OCI-LY7 (cell line): ENCODE data around the gene ZMYND8. TPM values are rescaled to one million over a fixed set of nuclear protein-coding genes. Genes with fewer than 3 reads are reported as not detected.

Source experiments
- BruUV-seq: library from RNA; stranded (reverse); fragments of 400-500 nt; replicated peaks from 2 replicates; lab custom pipeline; 2021; lab: Mats Ljungman, UMichigan
- CTCF ChIA-PET: fragments of 300-600 bp; sonication (Branson Sonifier 250); formaldehyde crosslinking; loops from one replicate; lab custom pipeline; 2022; ENCODE audit warnings: antibody characterized with exemption; ENCODE audit not compliant: unreplicated experiment; lab: Charles Lee
- POLR2A ChIA-PET: fragments of 300-600 bp; sonication (Branson Sonifier 250); formaldehyde crosslinking; loops from one replicate; lab custom pipeline; 2022; ENCODE audit warnings: antibody characterized with exemption; lab: Charles Lee
- DNase-seq: peaks from one replicate; pipeline ENCODE4 v3.0.0-alpha.2; 2015; ENCODE audit warnings: low spot score
- H2AFZ ChIP-seq: fragments of 200-600 bp; sonication (generic), shearing (Covaris generic); 2 replicates; pipeline ENCODE4 v1.6.1; 2014; ENCODE audit warnings: mild to moderate bottlenecking, antibody characterized with exemption, low read length, moderate library complexity
- H3K27ac ChIP-seq: fragments of 200-600 bp; sonication (generic); 2 replicates; pipeline ENCODE4 v1.5.1; 2014; ENCODE audit warnings: mixed run types, low read depth, mild to moderate bottlenecking, moderate library complexity, low read length, inconsistent platforms; ENCODE audit not compliant: poor library complexity, severe bottlenecking
- H3K36me3 ChIP-seq: fragments of 200-600 bp; sonication (generic); 2 replicates; pipeline ENCODE4 v1.6.1; 2014; ENCODE audit warnings: mild to moderate bottlenecking, antibody characterized with exemption, low read length, moderate library complexity, mixed read lengths; ENCODE audit not compliant: insufficient read depth
- H3K4me1 ChIP-seq: fragments of 200-600 bp; sonication (generic); 2 replicates; pipeline ENCODE4 v1.5.1; 2014; ENCODE audit warnings: mild to moderate bottlenecking, low read length; ENCODE audit not compliant: insufficient read depth, poor library complexity, severe bottlenecking
- H3K4me2 ChIP-seq: fragments of 200-600 bp; sonication (generic); 2 replicates; pipeline ENCODE4 v1.6.1; 2014; ENCODE audit warnings: mild to moderate bottlenecking, low read length
- H3K4me3 ChIP-seq: fragments of 200-600 bp; sonication (generic); 2 replicates; pipeline ENCODE4 v1.5.1; 2014; ENCODE audit warnings: mild to moderate bottlenecking, low read depth, low read length; ENCODE audit not compliant: poor library complexity, severe bottlenecking
- H3K79me2 ChIP-seq: fragments of 200-600 bp; sonication (generic); 2 replicates; pipeline ENCODE4 v1.6.1; 2016; ENCODE audit warnings: low read depth, mild to moderate bottlenecking, low read length, moderate library complexity, mixed read lengths; ENCODE audit not compliant: insufficient read depth
- H3K9me2 ChIP-seq: fragments of 200-600 bp; sonication (generic); 2 replicates; pipeline ENCODE4 v1.6.1; 2016; ENCODE audit warnings: mild to moderate bottlenecking, low read length, mixed read lengths; ENCODE audit not compliant: insufficient read depth
- H3K9me3 ChIP-seq: fragments of 200-600 bp; sonication (generic); 2 replicates; pipeline ENCODE4 v1.6.1; 2014; ENCODE audit warnings: mild to moderate bottlenecking, mixed run types, low read length, mixed read lengths
- H4K20me1 ChIP-seq: fragments of 200-600 bp; sonication (generic); 2 replicates; pipeline ENCODE4 v1.6.1; 2014; ENCODE audit warnings: mild to moderate bottlenecking, antibody characterized with exemption, low read length, moderate library complexity, mixed read lengths; ENCODE audit not compliant: insufficient read depth
- CTCF ChIP-seq: fragments of 200-600 bp; sonication (generic); conservative IDR thresholded peaks from 2 replicates; pipeline ENCODE4 v1.5.1; 2014; ENCODE audit warnings: mild to moderate bottlenecking, antibody characterized with exemption, low read length, moderate library complexity, mixed read lengths
- EZH2phosphoT487 ChIP-seq: fragments of 200-600 bp; sonication (generic); IDR thresholded peaks from 2 replicates; pipeline ENCODE4 v1.6.1; 2018; ENCODE audit warnings: low read depth, borderline replicate concordance, mild to moderate bottlenecking, mixed run types, antibody characterized with exemption, low read length, moderate library complexity, mixed read lengths
- intact Hi-C: fragments of 100-400 bp; cut with micrococcal nuclease; formaldehyde crosslinking; loops from one replicate; pipeline ENCODE4 v1.10.0; 2022; ENCODE audit not compliant: unreplicated experiment
- total RNA-seq, 2 experiments: library from RNA; depleted of rRNA in 1 of 2; stranded (reverse); fragments of >200 nt in 1 of 2; shearing (Covaris generic) in 1 of 2; gene quantifications; 2 replicates each; pipeline ENCODE4 v1.2.3, GENCODE V29; 2014 to 2022

The ZMYND8 gene
- total RNA-seq, 2 experiments from 2014 or later, result 30.4 to 69.1 TPM

GRCh38 chr20:47269309-47270165 lies 87.0 kb downstream of the ZMYND8 start:
- H3K9me2 ChIP-seq, result no peaks in the 10 kb centered on the region
- H3K9me3 ChIP-seq, result no peaks in the 10 kb centered on the region
- H3K27ac ChIP-seq, result peak overlapping the region; percentile 41
- TF ChIP-seq EZH2phosphoT487 (no peak), CTCF (no peak)
- no TSS peak for BruUV-seq
- H3K36me3 ChIP-seq, result peaks cover 89% of the 10 kb centered on the region
- H4K20me1 ChIP-seq, result no peaks in the 10 kb centered on the region
- CTCF ChIA-PET, result interaction anchor here (2.5 kb wide), 1 partner anchor 7 kb away, joined by 11 read pairs; no protein-coding TSS in a partner anchor
- H3K4me2 ChIP-seq, result no peak overlapping the region
- H3K4me3 ChIP-seq, result no peak overlapping the region
- DNase-seq, result no peak
- H3K4me1 ChIP-seq, result peaks cover 71% of the 10 kb centered on the region
- H2AFZ ChIP-seq, result no peak overlapping the region
- POLR2A ChIA-PET, result interaction anchor here (0.6 to 0.7 kb wide), 2 partner anchors 14 to 379 kb away, joined by 3 to 5 read pairs; no protein-coding TSS in a partner anchor
- intact Hi-C loops, result loop anchor here (5.0 kb wide), 2 partner anchors 72 to 233 kb away; partner anchors contain the start of gene NCOA3
- peaks cover 76% of the 10 kb centered on the region for H3K79me2 ChIP-seq

- no peak for DNase-seq
- Histone ChIP-seq H3K27ac (peak overlapping the region; percentile 54), H3K9me2 (no peaks in the 10 kb centered on the region), H3K4me2 (peak overlapping the region; percentile 17; the same call in 1 of the 2 replicates), H3K9me3 (no peaks in the 10 kb centered on the region), H4K20me1 (no peaks in the 10 kb centered on the region), H2AFZ (no peak overlapping the region), H3K36me3 (peaks cover 81% of the 10 kb centered on the region), H3K4me3 (no peak overlapping the region), H3K79me2 (peaks cover 70% of the 10 kb centered on the region), H3K4me1 (peaks cover 71% of the 10 kb centered on the region)
- POLR2A ChIA-PET, result interaction anchor here (0.5 kb wide), 1 partner anchor 108 kb away, joined by 3 read pairs; no protein-coding TSS in a partner anchor
- intact Hi-C loops, result no loop called here
- no TSS peak for BruUV-seq
- TF ChIP-seq CTCF (no peak), EZH2phosphoT487 (no peak)
- CTCF ChIA-PET, result no interaction called here
Observed at GRCh38 chr20:47267621-47268020, 88.9 kb downstream of the ZMYND8 start.
